NT2/D1 (cell line): ENCODE results near the gene COMMD9.

Experiments used
- DNase-seq: peaks from one replicate; pipeline ENCODE4 v3.0.0-alpha.2; 2011; ENCODE audit warnings: low read depth, low spot score
- H3K27me3 ChIP-seq: 2 replicates; pipeline ENCODE4 v1.6.0; 2011; ENCODE audit warnings: mild to moderate bottlenecking; ENCODE audit not compliant: insufficient read length, insufficient read depth
- H3K36me3 ChIP-seq: 2 replicates; pipeline ENCODE4 v1.6.1; 2011; ENCODE audit warnings: mild to moderate bottlenecking, low read length, mixed read lengths; ENCODE audit not compliant: insufficient read depth, insufficient read length
- H3K4me1 ChIP-seq: 2 replicates; pipeline ENCODE4 v1.5.1; 2011; ENCODE audit not compliant: insufficient read depth, insufficient read length
- H3K4me3 ChIP-seq: 2 replicates; pipeline ENCODE4 v1.5.1; 2011; ENCODE audit warnings: low read depth; ENCODE audit not compliant: insufficient read length
- H3K9ac ChIP-seq: 2 replicates; pipeline ENCODE4 v1.6.0; 2011; ENCODE audit warnings: low read depth; ENCODE audit not compliant: insufficient read length
- H3K9me3 ChIP-seq: 2 replicates; pipeline ENCODE4 v1.5.1; 2011; ENCODE audit warnings: mild to moderate bottlenecking, low read length; ENCODE audit not compliant: insufficient read depth
- SUZ12 ChIP-seq: IDR thresholded peaks from 2 replicates; pipeline ENCODE4 v1.6.1; 2011; ENCODE audit not compliant: insufficient read length, insufficient read depth; ENCODE audit errors: extremely low read depth
- YY1 ChIP-seq: IDR thresholded peaks from 2 replicates; pipeline ENCODE4 v1.6.1; 2011; ENCODE audit not compliant: insufficient read length, insufficient read depth
- ZNF274 ChIP-seq: IDR thresholded peaks from 2 replicates; pipeline ENCODE4 v1.6.1; 2011; ENCODE audit warnings: mild to moderate bottlenecking, low read depth, low read length

The COMMD9 gene

DNA sequence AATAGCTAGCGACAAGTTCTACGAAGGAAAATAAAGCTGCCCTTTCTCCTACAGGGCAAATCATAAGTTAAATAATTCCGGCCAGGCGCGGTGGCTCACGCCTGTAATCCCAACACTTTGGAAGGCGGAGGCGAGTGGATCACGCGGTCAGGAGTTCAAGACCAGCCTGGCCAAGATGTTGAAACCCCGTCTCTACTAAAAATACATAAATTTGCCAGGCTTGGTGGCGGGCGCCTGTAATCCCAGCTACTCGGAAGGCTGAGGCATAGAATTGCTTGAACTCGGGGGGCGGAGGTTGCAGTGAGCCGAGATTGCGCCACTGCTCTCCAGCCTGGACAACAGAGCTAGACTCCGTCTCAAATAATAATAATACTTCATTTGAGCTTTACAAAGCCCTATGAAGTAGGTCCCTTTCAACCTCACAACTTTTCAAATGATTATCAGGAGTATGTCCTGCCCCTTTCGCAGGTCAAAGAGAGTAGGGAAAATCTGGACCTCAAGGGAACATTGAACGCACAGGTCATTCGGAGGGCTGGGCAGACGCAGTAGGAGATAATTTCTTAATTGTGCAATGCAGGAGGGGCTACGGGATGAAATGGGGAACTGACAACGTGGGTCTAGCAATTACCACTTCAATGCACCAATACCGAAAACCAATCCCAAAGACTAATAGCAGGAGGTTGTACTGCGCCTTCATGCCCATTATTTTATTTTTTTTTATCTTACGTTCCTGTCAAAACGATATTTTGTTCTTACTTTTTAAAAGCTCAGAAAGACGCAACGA, 590 bp downstream of the COMMD9 start:
- no peak for TF ChIP-seq ZNF274
- TF ChIP-seq SUZ12, result no peak
- no peak for TF ChIP-seq YY1
- Histone ChIP-seq H3K9me3 (no peaks in the 10 kb centered on the region), H3K27me3 (peaks cover 30% of the 10 kb centered on the region), H3K9ac (peak overlapping the region; percentile 50), H3K4me1 (no peaks in the 10 kb centered on the region), H3K4me3 (peak overlapping the region; percentile 82), H3K36me3 (no peaks in the 10 kb centered on the region)
- no peak for DNase-seq

GRCh38 chr11:36282926-36283325, 6.3 kb downstream of the COMMD9 start:
- H3K36me3 ChIP-seq, result peaks cover 10% of the 10 kb centered on the region
- no peak overlapping the region for H3K9ac ChIP-seq
- H3K9me3 ChIP-seq, result no peaks in the 10 kb centered on the region
- TF ChIP-seq ZNF274, result no peak
- no peak for TF ChIP-seq YY1
- TF ChIP-seq SUZ12, result no peak
- no peaks in the 10 kb centered on the region for H3K27me3 ChIP-seq
- H3K4me1 ChIP-seq, result no peaks in the 10 kb centered on the region
- DNase-seq, result no peak
- no peak overlapping the region for H3K4me3 ChIP-seq

DNA sequence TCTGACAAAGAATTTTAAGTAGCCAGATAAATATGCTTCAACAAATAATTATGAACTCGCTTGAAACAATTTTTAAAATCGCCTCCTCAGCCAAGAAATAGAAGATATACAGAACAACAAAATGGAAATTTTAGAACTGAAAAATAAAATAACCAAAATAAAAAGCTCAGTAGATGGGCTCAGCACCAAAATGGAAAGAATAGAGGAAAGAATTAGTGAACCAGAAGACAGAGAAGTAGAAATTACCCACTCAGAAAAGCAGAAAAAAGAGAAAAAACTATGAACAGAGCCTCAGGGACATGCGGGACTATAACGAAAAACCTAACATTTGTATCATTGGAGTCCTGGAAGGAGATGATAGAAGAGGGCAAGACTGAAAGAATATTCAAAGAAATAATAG, 7.4 kb downstream of the COMMD9 start:
- peaks cover 10% of the 10 kb centered on the region for H3K36me3 ChIP-seq
- no peaks in the 10 kb centered on the region for H3K4me1 ChIP-seq
- no peaks in the 10 kb centered on the region for H3K9me3 ChIP-seq
- H3K4me3 ChIP-seq, result no peak overlapping the region
- H3K27me3 ChIP-seq, result no peaks in the 10 kb centered on the region
- DNase-seq, result no peak
- H3K9ac ChIP-seq, result no peak overlapping the region
- TF ChIP-seq YY1 (no peak), SUZ12 (no peak), ZNF274 (no peak)

GRCh38 chr11:36280531-36280930, 8.7 kb downstream of the COMMD9 start:
- DNase-seq, result no peak
- Histone ChIP-seq H3K27me3 (no peaks in the 10 kb centered on the region), H3K9ac (no peak overlapping the region), H3K4me3 (no peak overlapping the region), H3K4me1 (no peaks in the 10 kb centered on the region), H3K9me3 (no peaks in the 10 kb centered on the region), H3K36me3 (peaks cover 16% of the 10 kb centered on the region)
- TF ChIP-seq YY1 (no peak), SUZ12 (no peak), ZNF274 (no peak)

- H3K4me1 ChIP-seq, result no peaks in the 10 kb centered on the region
- DNase-seq, result no peak
- H3K9ac ChIP-seq, result no peak overlapping the region
- H3K27me3 ChIP-seq, result no peaks in the 10 kb centered on the region
- H3K9me3 ChIP-seq, result no peaks in the 10 kb centered on the region
- TF ChIP-seq YY1 (no peak), ZNF274 (no peak), SUZ12 (no peak)
- H3K4me3 ChIP-seq, result no peak overlapping the region
- peaks cover 27% of the 10 kb centered on the region for H3K36me3 ChIP-seq
Measured at GRCh38 chr11:36278531-36279282, 10.5 kb downstream of the COMMD9 start.

- peaks cover 46% of the 10 kb centered on the region for H3K36me3 ChIP-seq
- TF ChIP-seq SUZ12 (no peak), YY1 (no peak), ZNF274 (no peak)
Measured at GRCh38 chr11:36274414-36274813, 14.8 kb downstream of the COMMD9 start.

GRCh38 chr11:36273110-36273509, 16.1 kb downstream of the COMMD9 start:
- no peaks in the 10 kb centered on the region for H3K27me3 ChIP-seq
- H3K9ac ChIP-seq, result no peak overlapping the region
- H3K4me3 ChIP-seq, result no peak overlapping the region
- no peak for TF ChIP-seq ZNF274
- no peak for TF ChIP-seq YY1
- TF ChIP-seq SUZ12, result no peak
- no peaks in the 10 kb centered on the region for H3K9me3 ChIP-seq
- H3K4me1 ChIP-seq, result no peaks in the 10 kb centered on the region
- H3K36me3 ChIP-seq, result peaks cover 38% of the 10 kb centered on the region
- no peak for DNase-seq

More at GRCh38 chr11:36274414-36274813, 14.8 kb downstream of the COMMD9 start:
- Histone ChIP-seq H3K4me1 (no peaks in the 10 kb centered on the region), H3K4me3 (no peak overlapping the region), H3K27me3 (no peaks in the 10 kb centered on the region), H3K9ac (no peak overlapping the region), H3K9me3 (no peaks in the 10 kb centered on the region)
- no peak for DNase-seq
